WI38 (cell line): ENCODE data around the gene KRT25.
A peak's percentile ranks its signal among the peaks of the same experiment; 100 is the strongest.

Experiments
- H3K4me3 ChIP-seq: 2 replicates; pipeline ENCODE4 v1.5.1; 2011; ENCODE audit warnings: low read depth, mild to moderate bottlenecking, control low read depth, low read length
- TF ChIP-seq, protein P1 (sequence below): IDR thresholded peaks from 2 replicates; pipeline ENCODE4 v1.5.1; 2012; ENCODE audit warnings: low read depth, mild to moderate bottlenecking, control low read depth, low read length

KRT25 gene

DNA sequence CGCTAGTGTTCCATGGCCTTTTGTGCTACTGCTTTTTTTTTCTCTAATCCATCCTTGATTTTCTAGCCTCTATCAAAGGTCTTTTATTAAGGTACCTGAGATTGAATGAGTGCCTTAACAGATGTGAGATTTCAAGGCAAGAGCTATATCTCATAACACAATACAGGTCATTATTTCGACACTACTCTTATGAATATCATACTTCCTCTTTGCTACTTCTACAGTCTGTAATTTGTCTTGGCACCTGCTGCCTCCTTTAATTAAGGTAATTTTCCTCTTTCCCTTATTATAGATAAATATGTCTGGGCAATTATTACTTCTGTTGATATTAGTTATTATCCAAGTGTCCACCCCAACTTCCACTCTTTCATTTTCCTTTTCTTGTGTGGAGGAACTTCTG is 39.3 kb upstream of the KRT25 start:
- TF ChIP-seq, protein P1, sequence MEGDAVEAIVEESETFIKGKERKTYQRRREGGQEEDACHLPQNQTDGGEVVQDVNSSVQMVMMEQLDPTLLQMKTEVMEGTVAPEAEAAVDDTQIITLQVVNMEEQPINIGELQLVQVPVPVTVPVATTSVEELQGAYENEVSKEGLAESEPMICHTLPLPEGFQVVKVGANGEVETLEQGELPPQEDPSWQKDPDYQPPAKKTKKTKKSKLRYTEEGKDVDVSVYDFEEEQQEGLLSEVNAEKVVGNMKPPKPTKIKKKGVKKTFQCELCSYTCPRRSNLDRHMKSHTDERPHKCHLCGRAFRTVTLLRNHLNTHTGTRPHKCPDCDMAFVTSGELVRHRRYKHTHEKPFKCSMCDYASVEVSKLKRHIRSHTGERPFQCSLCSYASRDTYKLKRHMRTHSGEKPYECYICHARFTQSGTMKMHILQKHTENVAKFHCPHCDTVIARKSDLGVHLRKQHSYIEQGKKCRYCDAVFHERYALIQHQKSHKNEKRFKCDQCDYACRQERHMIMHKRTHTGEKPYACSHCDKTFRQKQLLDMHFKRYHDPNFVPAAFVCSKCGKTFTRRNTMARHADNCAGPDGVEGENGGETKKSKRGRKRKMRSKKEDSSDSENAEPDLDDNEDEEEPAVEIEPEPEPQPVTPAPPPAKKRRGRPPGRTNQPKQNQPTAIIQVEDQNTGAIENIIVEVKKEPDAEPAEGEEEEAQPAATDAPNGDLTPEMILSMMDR, result no peak
- no peak overlapping the region for H3K4me3 ChIP-seq

DNA sequence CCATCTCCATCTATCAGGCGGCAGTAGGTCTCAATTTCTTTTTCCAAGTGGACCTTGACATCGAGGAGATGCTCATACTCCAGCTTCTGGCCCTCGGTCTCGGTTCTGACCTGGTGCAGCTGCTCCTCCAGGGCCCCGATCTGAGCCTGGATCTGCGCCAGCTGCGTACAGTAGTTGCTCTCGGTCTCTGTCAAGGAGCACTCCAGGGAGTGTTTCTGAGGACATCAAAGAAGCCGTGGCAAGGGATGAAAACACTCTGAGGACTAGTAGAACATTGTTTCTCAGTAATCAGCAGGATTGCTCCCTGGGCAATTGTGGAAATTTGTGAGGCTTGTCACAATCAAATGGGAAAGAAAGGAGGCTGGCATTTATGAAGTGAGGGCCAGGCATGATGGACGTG is 38.7 kb upstream of the KRT25 start:
- TF ChIP-seq, protein P1, result no peak

DNA sequence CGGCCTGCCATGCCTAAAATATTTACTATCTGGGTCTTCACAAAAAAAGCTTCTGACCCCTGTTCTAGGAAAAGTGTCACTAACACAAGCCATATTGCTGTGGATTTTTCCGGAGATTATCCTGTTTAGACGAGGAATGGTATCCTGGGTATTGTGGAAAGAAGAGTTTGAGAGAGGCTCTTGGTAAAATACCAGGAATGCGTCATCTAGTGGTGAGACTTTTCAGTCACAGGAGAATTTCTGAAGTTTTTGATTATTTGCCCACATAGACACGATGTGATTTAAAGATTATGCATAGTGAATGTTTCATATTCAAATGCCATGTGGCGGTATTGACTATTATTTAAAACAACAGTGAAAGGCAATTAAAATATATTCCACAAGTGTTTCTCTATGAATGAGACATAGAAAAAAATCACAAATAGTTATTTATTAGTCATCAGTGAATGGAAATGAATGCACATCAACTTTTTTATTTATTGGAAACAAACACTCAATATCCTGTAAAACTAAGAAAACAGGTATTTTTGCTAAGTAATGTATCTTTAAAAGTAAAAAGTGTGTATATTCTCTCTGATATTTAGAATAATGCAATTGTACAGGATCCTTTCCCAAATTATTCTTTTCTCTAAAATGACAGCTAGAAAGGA is 36.8 kb upstream of the KRT25 start:
- H3K4me3 ChIP-seq, result no peak overlapping the region

More for the DNA sequence above, 38.7 kb upstream of the KRT25 start:
- no peak overlapping the region for H3K4me3 ChIP-seq

DNA sequence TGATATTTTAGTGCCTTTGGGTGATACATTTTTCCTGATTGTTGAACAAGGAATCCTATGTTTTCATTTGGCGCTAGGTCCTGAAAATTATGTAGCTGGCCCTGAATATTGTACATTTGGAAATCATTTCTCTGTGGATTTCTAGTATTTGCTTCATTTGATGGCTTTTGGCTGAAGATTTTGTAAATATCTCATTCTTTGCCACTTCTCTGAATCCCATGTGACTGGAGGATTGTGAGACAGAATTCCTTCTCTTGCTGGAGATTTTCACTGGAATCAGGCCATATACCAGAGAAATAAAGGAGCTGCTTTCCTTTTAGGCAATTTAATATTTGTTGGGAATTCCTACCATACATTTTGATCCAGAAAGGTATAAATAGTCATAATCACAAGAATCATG is 36.0 kb upstream of the KRT25 start:
- TF ChIP-seq, protein P1, result no peak
- H3K4me3 ChIP-seq, result no peak overlapping the region

More for the DNA sequence above, 36.8 kb upstream of the KRT25 start:
- TF ChIP-seq, protein P1, result peak; percentile 49; the same call in 1 of the 2 replicates

DNA sequence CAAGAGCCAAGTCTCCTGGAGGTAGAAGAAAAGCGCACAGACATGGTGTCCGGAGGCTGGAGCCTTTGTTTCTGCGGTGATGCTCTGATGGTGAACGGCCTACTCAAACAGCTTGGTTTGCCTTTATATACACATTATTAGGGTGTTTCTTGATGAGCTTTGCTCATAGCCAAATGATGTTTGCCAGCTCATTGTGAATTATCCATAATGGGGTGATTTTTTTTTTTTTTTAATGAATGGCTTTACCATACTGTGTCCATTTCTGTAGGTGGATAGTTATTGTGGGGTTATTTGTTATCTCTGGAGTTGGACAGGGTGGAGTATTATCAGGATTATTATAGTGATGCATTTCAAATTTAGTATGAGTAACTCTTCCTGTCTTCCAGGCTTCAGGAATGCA is 27.3 kb upstream of the KRT25 start, which contains the start of gene KRT27:
Gene KRT27 (minus strand): TSS at position 101 of the 400 bp plus-strand sequence. CDS start 57 bp downstream, at position 44.
- H3K4me3 ChIP-seq, result no peak within 1 kb of the TSS
- TF ChIP-seq, protein P1, result no peak

DNA sequence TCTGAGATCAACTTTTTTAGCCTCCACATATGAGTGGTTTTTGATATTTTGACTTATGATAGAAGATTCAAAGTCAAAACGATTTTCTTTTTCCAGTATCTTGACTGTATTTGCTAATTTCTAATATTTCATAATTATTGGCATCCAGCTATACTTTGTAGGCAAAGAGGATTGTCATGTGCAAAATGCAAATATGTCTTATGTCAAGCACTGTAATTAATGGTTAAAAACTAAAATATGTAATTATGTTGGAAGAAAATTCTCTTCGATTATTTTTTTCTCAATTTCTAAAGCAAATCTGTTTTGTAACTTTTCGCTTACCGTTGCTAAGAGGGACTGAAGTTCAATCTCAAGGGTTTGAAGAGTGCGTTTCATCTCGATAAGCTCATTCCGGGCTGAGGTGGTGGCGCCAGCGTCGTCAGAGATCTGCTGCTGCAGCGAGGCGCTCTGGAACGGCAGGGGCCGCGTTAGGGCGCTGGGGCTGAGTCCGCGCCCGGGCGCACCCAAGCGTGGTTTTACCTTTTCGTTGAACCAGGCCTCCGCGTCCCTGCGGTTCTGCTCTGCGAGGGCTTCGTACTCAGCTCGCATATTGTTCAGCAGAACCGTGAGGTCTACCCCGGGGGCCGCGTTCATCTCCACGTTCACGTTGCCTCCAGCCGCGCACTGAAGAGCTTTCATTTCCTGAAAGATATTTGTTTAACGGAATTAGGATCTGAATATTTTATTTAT is 24.2 kb upstream of the KRT25 start:
- TF ChIP-seq, protein P1, result no peak
- H3K4me3 ChIP-seq, result peak overlapping the region; percentile 40

DNA sequence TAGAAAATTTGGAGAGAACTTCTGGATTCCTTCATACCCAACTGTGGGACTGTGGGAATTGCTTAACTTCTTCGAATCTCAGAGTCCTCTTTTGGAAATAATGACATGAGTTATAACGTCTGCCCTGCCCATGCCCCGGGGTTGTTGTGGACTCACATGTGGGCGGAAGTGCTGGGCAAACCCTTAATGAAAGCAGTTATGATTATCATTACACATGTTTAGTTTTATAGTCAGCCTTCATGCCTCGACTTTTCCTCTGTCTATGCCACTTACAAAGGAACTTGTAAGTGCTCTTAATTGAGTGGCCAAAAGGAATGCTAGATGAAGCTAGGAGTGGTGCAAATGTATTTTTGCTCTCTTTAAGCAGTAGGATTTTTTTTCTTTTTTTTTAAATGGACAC is 23.3 kb upstream of the KRT25 start:
- TF ChIP-seq, protein P1, result no peak
- H3K4me3 ChIP-seq, result no peak overlapping the region
